ENCODE measurements around the gene CADM3. TPM values are rescaled to one million over a fixed set of nuclear protein-coding genes. Genes with fewer than 3 reads are reported as not detected.

CADM3 gene
- total and polyA plus RNA-seq, 9 of the 15 experiments (the other 6 are each of a cell fraction or from before 2014, with no cell fraction given): 0.04 TPM; not detected in 8

- no peak overlapping the region for H2AFZ ChIP-seq (ENCODE audit: low read depth, low read length)
- no peak for TF ChIP-seq SETDB1 (IDR thresholded peaks at IDR 0.05; ENCODE audit: low read length)
- TF ChIP-seq THAP12 (CRISPR knock-in tag; IDR thresholded peaks at IDR 0.05): no peak
- no peak for TF ChIP-seq ZNF511 (CRISPR knock-in tag; IDR thresholded peaks at IDR 0.05)
- no peak for TF ChIP-seq THAP7 (CRISPR knock-in tag; IDR thresholded peaks at IDR 0.05)
- no peak for TF ChIP-seq ZNF124 (CRISPR knock-in tag; IDR thresholded peaks at IDR 0.05)
- no peak for TF ChIP-seq DPF2 (IDR thresholded peaks at IDR 0.05)
- TF ChIP-seq CXXC5 (CRISPR knock-in tag; IDR thresholded peaks at IDR 0.05): no peak
- TF ChIP-seq XRCC3 (IDR thresholded peaks at IDR 0.05): no peak
- TF ChIP-seq GATAD2B (IDR thresholded peaks at IDR 0.05; ENCODE audit: borderline replicate concordance): no peak
- TF ChIP-seq SMAD4 (CRISPR knock-in tag; conservative IDR thresholded peaks at IDR 0.05): no peak
- TF ChIP-seq CEBPB (tag; IDR thresholded peaks at IDR 0.05): no peak
- TF ChIP-seq POLR2AphosphoS5 (IDR thresholded peaks at IDR 0.05; ENCODE audit: control insufficient read depth, insufficient read depth, low read depth, low read length): no peak
- no peak for TF ChIP-seq FOS (IDR thresholded peaks at IDR 0.05; ENCODE audit: extremely low read depth, insufficient read length)
- no peak for TF ChIP-seq ATF6 (CRISPR knock-in tag; IDR thresholded peaks at IDR 0.05)
- TF ChIP-seq ZNF143 (CRISPR knock-in tag; IDR thresholded peaks at IDR 0.05): no peak
- TF ChIP-seq MIER1 (IDR thresholded peaks at IDR 0.05; ENCODE audit: low read depth): no peak
- no TSS peak for BruUV-seq (replicated peaks)
- ChIA-PET POLR2A (no interaction called here), CTCF (ENCODE audit: low intra/inter-chr PET ratio) (no interaction called here)
- intact Hi-C loops (cut with micrococcal nuclease) (no loop called here), in situ Hi-C loops (cut with MboI) (no loop called here)
- no peak overlapping the region for H3K4me2 ChIP-seq (ENCODE audit: insufficient read depth, low read length)
- FAIRE-seq: no peak
- no peak overlapping the region for H3K9ac ChIP-seq (ENCODE audit: insufficient read depth in 1 of 2, low read depth in 2 of 2, low read length in 2 of 2)
- no peaks in the 10 kb centered on the region for H3K36me3 ChIP-seq (ENCODE audit: control insufficient read depth, insufficient read depth, low read length)
- no peaks in the 10 kb centered on the region; a peak in 1 of 5 replicates for H3K27me3 ChIP-seq (ENCODE audit: control insufficient read depth in 2 of 2, insufficient read depth in 2 of 2, low read length in 2 of 2)
- no peak overlapping the region for H3K4me3 ChIP-seq
- no peaks in the 10 kb centered on the region for H3K9me1 ChIP-seq (ENCODE audit: control insufficient read depth, insufficient read depth, low read length)
- H4K20me1 ChIP-seq (replicated peaks; ENCODE audit: control insufficient read depth, insufficient read depth, low read length): no peaks in the 10 kb centered on the region
- WGBS (ENCODE audit: insufficient coverage, low coverage, missing lambda C conversion rate): 0% methylated on average over 2 of the region's 2 CpGs
- no peak overlapping the region for H3K27ac ChIP-seq (ENCODE audit: extremely low read depth, low read depth, low read length)
- H3K79me2 ChIP-seq (ENCODE audit: control insufficient read depth, insufficient read depth, low read length): no peaks in the 10 kb centered on the region
- no peaks in the 10 kb centered on the region for H3K4me1 ChIP-seq (replicated peaks in 1 of 2; ENCODE audit: control insufficient read depth in 2 of 2, insufficient read depth in 2 of 2, low read length in 2 of 2)
- DNase-seq (ENCODE audit: extremely low read depth in 1 of 4, low spot score in 3 of 4): no peak
- no peaks in the 10 kb centered on the region for H3K9me3 ChIP-seq (replicated peaks; ENCODE audit: control insufficient read depth, insufficient read depth, low read depth, low read length)
- ATAC-seq: no peak
Measured at GRCh38 chr1:159142391-159142663, 29.1 kb upstream of the CADM3 start.
